ENCODE measurements around the gene ELF5. TPM values are rescaled to one million over a fixed set of nuclear protein-coding genes. Genes with fewer than 3 reads are reported as not detected.

The ELF5 gene
- total RNA-seq, 1 experiment from 2014 or later = 0.11 TPM

GRCh38 chr11:34454308-34455032, 59.1 kb downstream of the ELF5 start:
- H3K9ac ChIP-seq (ENCODE audit: low read length) = no peak overlapping the region
- TF ChIP-seq EZH2 (IDR thresholded peaks at IDR 0.05; ENCODE audit: low read length, unreplicated experiment) = no peak
- TF ChIP-seq, protein P1, sequence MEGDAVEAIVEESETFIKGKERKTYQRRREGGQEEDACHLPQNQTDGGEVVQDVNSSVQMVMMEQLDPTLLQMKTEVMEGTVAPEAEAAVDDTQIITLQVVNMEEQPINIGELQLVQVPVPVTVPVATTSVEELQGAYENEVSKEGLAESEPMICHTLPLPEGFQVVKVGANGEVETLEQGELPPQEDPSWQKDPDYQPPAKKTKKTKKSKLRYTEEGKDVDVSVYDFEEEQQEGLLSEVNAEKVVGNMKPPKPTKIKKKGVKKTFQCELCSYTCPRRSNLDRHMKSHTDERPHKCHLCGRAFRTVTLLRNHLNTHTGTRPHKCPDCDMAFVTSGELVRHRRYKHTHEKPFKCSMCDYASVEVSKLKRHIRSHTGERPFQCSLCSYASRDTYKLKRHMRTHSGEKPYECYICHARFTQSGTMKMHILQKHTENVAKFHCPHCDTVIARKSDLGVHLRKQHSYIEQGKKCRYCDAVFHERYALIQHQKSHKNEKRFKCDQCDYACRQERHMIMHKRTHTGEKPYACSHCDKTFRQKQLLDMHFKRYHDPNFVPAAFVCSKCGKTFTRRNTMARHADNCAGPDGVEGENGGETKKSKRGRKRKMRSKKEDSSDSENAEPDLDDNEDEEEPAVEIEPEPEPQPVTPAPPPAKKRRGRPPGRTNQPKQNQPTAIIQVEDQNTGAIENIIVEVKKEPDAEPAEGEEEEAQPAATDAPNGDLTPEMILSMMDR (conservative IDR thresholded peaks at IDR 0.05; ENCODE audit: low read depth, low read length) = no peak
- no peak for TF ChIP-seq EZH2phosphoT487 (IDR thresholded peaks at IDR 0.05; ENCODE audit: borderline replicate concordance, low read length)
- peaks cover 76% of the 10 kb centered on the region for H3K36me3 ChIP-seq (ENCODE audit: low read depth, low read length)
- no TSS peak for BruUV-seq (replicated peaks)
- no peaks in the 10 kb centered on the region for H3K9me2 ChIP-seq (replicated peaks; ENCODE audit: low read length)
- no peak overlapping the region for H3K4me2 ChIP-seq (ENCODE audit: low read length)
- ChIA-PET POLR2A (ENCODE audit: unreplicated experiment) (no interaction called here), CTCF (no interaction called here)
- no peaks in the 10 kb centered on the region for H3K79me2 ChIP-seq (ENCODE audit: low read length)
- no peaks in the 10 kb centered on the region for H3F3A ChIP-seq (ENCODE audit: low read length, unreplicated experiment)
- ATAC-seq (no peak), DNase-seq (no peak)
- no peak overlapping the region for H3K4me3 ChIP-seq (ENCODE audit: low read length)
- H2AFZ ChIP-seq (ENCODE audit: low read length) = no peak overlapping the region
- intact Hi-C loops (cut with micrococcal nuclease) = no loop called here
- H3K27ac ChIP-seq (ENCODE audit: low read length) = no peak overlapping the region
- H3K27me3 ChIP-seq (ENCODE audit: low read length) = no peaks in the 10 kb centered on the region
- H3K9me3 ChIP-seq (ENCODE audit: low read length) = no peaks in the 10 kb centered on the region
- H4K20me1 ChIP-seq (ENCODE audit: low read length) = no peaks in the 10 kb centered on the region
- no peaks in the 10 kb centered on the region for H3K4me1 ChIP-seq (ENCODE audit: insufficient read depth, low read length)

DNA sequence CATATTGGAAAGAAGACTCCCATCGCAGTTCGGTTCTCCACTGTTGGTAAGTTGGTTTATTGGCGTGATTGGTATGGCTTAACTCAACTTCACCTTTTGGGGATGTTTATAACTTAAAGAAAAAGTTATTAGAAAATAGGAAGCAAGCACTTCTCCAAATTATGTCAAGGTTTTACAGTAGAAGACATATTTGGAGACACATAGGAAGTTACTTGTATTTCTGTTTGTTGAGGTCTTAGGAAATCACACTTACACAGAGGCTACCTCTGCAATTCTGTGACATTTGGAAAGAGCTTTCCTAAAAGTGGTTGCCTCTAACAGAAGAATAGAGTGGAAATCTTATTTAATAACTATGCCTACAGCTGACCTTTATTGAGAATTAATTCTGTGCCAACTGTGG, 62.5 kb downstream of the ELF5 start:
- Histone ChIP-seq H3K9ac (ENCODE audit: low read length) (no peak overlapping the region), H3K4me2 (ENCODE audit: low read length) (no peak overlapping the region), H4K20me1 (ENCODE audit: low read length) (peaks cover 2% of the 10 kb centered on the region; the same call in 1 of the 2 replicates), H3K27me3 (ENCODE audit: low read length) (no peaks in the 10 kb centered on the region), H3K9me3 (ENCODE audit: low read length) (no peaks in the 10 kb centered on the region), H3K9me2 (replicated peaks; ENCODE audit: low read length) (no peaks in the 10 kb centered on the region), H3K27ac (ENCODE audit: low read length) (no peak overlapping the region), H3F3A (ENCODE audit: low read length, unreplicated experiment) (no peaks in the 10 kb centered on the region), H3K79me2 (ENCODE audit: low read length) (peaks cover 18% of the 10 kb centered on the region), H2AFZ (ENCODE audit: low read length) (no peak overlapping the region), H3K4me3 (ENCODE audit: low read length) (no peak overlapping the region), H3K36me3 (ENCODE audit: low read depth, low read length) (peaks cover 53% of the 10 kb centered on the region), H3K4me1 (ENCODE audit: insufficient read depth, low read length) (no peaks in the 10 kb centered on the region)
- ChIA-PET POLR2A (ENCODE audit: unreplicated experiment) (no interaction called here), CTCF (no interaction called here)
- no TSS peak for BruUV-seq (replicated peaks)
- TF ChIP-seq, protein P1 (conservative IDR thresholded peaks at IDR 0.05; ENCODE audit: low read depth, low read length) = no peak
- TF ChIP-seq EZH2phosphoT487 (IDR thresholded peaks at IDR 0.05; ENCODE audit: borderline replicate concordance, low read length) (no peak), EZH2 (IDR thresholded peaks at IDR 0.05; ENCODE audit: low read length, unreplicated experiment) (no peak)
- no peak for ATAC-seq
- intact Hi-C loops (cut with micrococcal nuclease) = no loop called here
- DNase-seq = no peak

GRCh38 chr11:34449013-34449412, 64.6 kb downstream of the ELF5 start:
- Histone ChIP-seq H3K36me3 (ENCODE audit: low read depth, low read length) (peaks cover 33% of the 10 kb centered on the region), H2AFZ (ENCODE audit: low read length) (no peak overlapping the region), H3K79me2 (ENCODE audit: low read length) (peaks cover 37% of the 10 kb centered on the region), H3F3A (ENCODE audit: low read length, unreplicated experiment) (no peaks in the 10 kb centered on the region), H3K27ac (ENCODE audit: low read length) (no peak overlapping the region), H3K4me1 (ENCODE audit: insufficient read depth, low read length) (peaks cover under 1% of the 10 kb centered on the region; the same call in 1 of the 2 replicates), H3K4me2 (ENCODE audit: low read length) (no peak overlapping the region), H3K4me3 (ENCODE audit: low read length) (no peak overlapping the region), H3K9me3 (ENCODE audit: low read length) (no peaks in the 10 kb centered on the region), H3K9ac (ENCODE audit: low read length) (no peak overlapping the region), H3K27me3 (ENCODE audit: low read length) (no peaks in the 10 kb centered on the region), H3K9me2 (replicated peaks; ENCODE audit: low read length) (no peaks in the 10 kb centered on the region), H4K20me1 (ENCODE audit: low read length) (peaks cover 7% of the 10 kb centered on the region; the same call in 1 of the 2 replicates)
- CTCF ChIA-PET = interaction anchor here (0.6 kb wide), 1 partner anchor 242 kb away, joined by 4 read pairs; no protein-coding TSS in a partner anchor
- TF ChIP-seq, protein P1 (conservative IDR thresholded peaks at IDR 0.05; ENCODE audit: low read depth, low read length) = no peak
- TF ChIP-seq EZH2phosphoT487 (IDR thresholded peaks at IDR 0.05; ENCODE audit: borderline replicate concordance, low read length) = no peak
- TF ChIP-seq EZH2 (IDR thresholded peaks at IDR 0.05; ENCODE audit: low read length, unreplicated experiment) = no peak
- DNase-seq = no peak
- POLR2A ChIA-PET (ENCODE audit: unreplicated experiment) = no interaction called here
- ATAC-seq = no peak
- intact Hi-C loops (cut with micrococcal nuclease) = no loop called here
- BruUV-seq (replicated peaks) = no TSS peak
